IMR-90 (cell line): ENCODE results near the gene STYK1. TPM values are rescaled to one million over a fixed set of nuclear protein-coding genes. Genes with fewer than 3 reads are reported as not detected.
A peak's percentile ranks its signal among the peaks of the same experiment; 100 is the strongest.

ENCODE experiments used
- ATAC-seq: fragments of 200-7000 bp; cut with Tn5 transposase; 2 replicates; pipeline ENCODE4 v1.9.1; 2020; ENCODE audit warnings: low read depth, mild to moderate bottlenecking, moderate library complexity
- BruUV-seq: library from RNA; stranded (reverse); fragments of 400-500 nt; replicated peaks from 2 replicates; lab custom pipeline; 2021; lab: Mats Ljungman, UMichigan
- CTCF ChIA-PET: fragments of 300-600 bp; formaldehyde crosslinking; extraction: SDS; loops from one replicate; lab custom pipeline; 2021; ENCODE audit warnings: antibody characterized with exemption; lab: Yijun Ruan, JAX
- POLR2A ChIA-PET: fragments of 300-600 bp; sonication (Branson Sonifier 250); formaldehyde crosslinking; loops from one replicate; lab custom pipeline; 2022; ENCODE audit warnings: antibody characterized with exemption; ENCODE audit not compliant: unreplicated experiment; lab: Charles Lee
- DNase-seq: peaks from one replicate; pipeline ENCODE4 v3.0.0; 2013
- H2AFZ ChIP-seq: replicated peaks from 2 replicates; pipeline ENCODE3; 2013; ENCODE audit warnings: low read length, mild to moderate bottlenecking; ENCODE audit not compliant: poor library complexity
- H2AK5ac ChIP-seq: 2 replicates; pipeline ENCODE4 v1.6.1; 2013; ENCODE audit warnings: low read depth, low read length, inconsistent platforms
- H2AK9ac ChIP-seq: replicated peaks from 2 replicates; pipeline ENCODE3; 2013; ENCODE audit warnings: mild to moderate bottlenecking, low read depth, low read length, moderate library complexity; ENCODE audit not compliant: poor library complexity
- H2BK120ac ChIP-seq: 2 replicates; pipeline ENCODE4 v1.6.1; 2013; ENCODE audit warnings: low read depth, low read length, inconsistent platforms
- H2BK15ac ChIP-seq: 3 replicates; pipeline ENCODE4 v1.6.1; 2013; ENCODE audit warnings: low read depth, low read length, inconsistent platforms
- H2BK20ac ChIP-seq: 2 replicates; pipeline ENCODE4 v1.6.1; 2013; ENCODE audit warnings: low read depth, mild to moderate bottlenecking, inconsistent platforms, low read length, moderate library complexity
- H2BK5ac ChIP-seq: 2 replicates; pipeline ENCODE4 v1.6.1; 2013; ENCODE audit warnings: mild to moderate bottlenecking, low read depth, low read length, inconsistent platforms; ENCODE audit not compliant: poor library complexity, severe bottlenecking
- H3K14ac ChIP-seq: replicated peaks from 2 replicates; pipeline ENCODE4 v1.6.1; 2013; ENCODE audit warnings: low read depth, low read length, inconsistent platforms
- H3K18ac ChIP-seq: 2 replicates; pipeline ENCODE4 v1.6.1; 2013; ENCODE audit warnings: low read depth, low read length, control low read depth
- H3K23ac ChIP-seq: 2 replicates; pipeline ENCODE4 v1.6.1; 2013; ENCODE audit warnings: low read depth, low read length, inconsistent platforms
- H3K27ac ChIP-seq: 2 replicates; pipeline ENCODE4 v1.5.1; 2013; ENCODE audit warnings: mild to moderate bottlenecking, control low read depth, low read length; ENCODE audit not compliant: insufficient read depth
- H3K27me3 ChIP-seq: 2 replicates; pipeline ENCODE4 v1.6.1; 2013; ENCODE audit warnings: low read length; ENCODE audit not compliant: control insufficient read depth, insufficient read depth
- H3K36me3 ChIP-seq: 2 replicates; pipeline ENCODE4 v1.6.1; 2013; ENCODE audit warnings: low read length, mixed read lengths; ENCODE audit not compliant: control insufficient read depth, insufficient read depth
- H3K4ac ChIP-seq: 2 replicates; pipeline ENCODE4 v1.6.1; 2013; ENCODE audit warnings: low read depth, low read length, inconsistent platforms
- H3K4me1 ChIP-seq: 2 replicates; pipeline ENCODE4 v1.6.1; 2013; ENCODE audit warnings: low read length, mixed read lengths; ENCODE audit not compliant: control insufficient read depth, insufficient read depth
- H3K4me2 ChIP-seq: 2 replicates; pipeline ENCODE4 v1.6.1; 2013; ENCODE audit warnings: low read depth, mild to moderate bottlenecking, control low read depth, low read length, moderate library complexity
- H3K4me3 ChIP-seq: 2 replicates; pipeline ENCODE4 v1.5.1; 2013; ENCODE audit warnings: low read depth, mild to moderate bottlenecking, control low read depth, low read length, moderate library complexity; ENCODE audit not compliant: insufficient read depth
- H3K56ac ChIP-seq: 2 replicates; pipeline ENCODE4 v1.6.1; 2013; ENCODE audit warnings: low read length, inconsistent platforms; ENCODE audit not compliant: insufficient read depth; ENCODE audit errors: extremely low read depth
- H3K79me1 ChIP-seq, 2 experiments: 2 replicates each; pipeline ENCODE4 v1.6.1; 2013; ENCODE audit warnings: low read length in 2 of 2, inconsistent platforms in 1 of 2, low read depth in 1 of 2
- H3K9ac ChIP-seq: 2 replicates; pipeline ENCODE4 v1.6.1; 2013; ENCODE audit warnings: low read depth, low read length, control low read depth
- H3K9me1 ChIP-seq: 2 replicates; pipeline ENCODE4 v1.6.1; 2013; ENCODE audit warnings: low read length, inconsistent platforms; ENCODE audit not compliant: insufficient read depth
- H3K9me3 ChIP-seq: 2 replicates; pipeline ENCODE4 v1.6.1; 2013; ENCODE audit warnings: low read length; ENCODE audit not compliant: control insufficient read depth, insufficient read depth
- H4K20me1 ChIP-seq: 2 replicates; pipeline ENCODE4 v1.6.1; 2013; ENCODE audit warnings: low read length, inconsistent platforms; ENCODE audit not compliant: insufficient read depth
- H4K5ac ChIP-seq: 2 replicates; pipeline ENCODE4 v1.6.1; 2013; ENCODE audit warnings: mild to moderate bottlenecking, low read depth, low read length, control low read depth
- H4K8ac ChIP-seq, 2 experiments: 2 replicates each; pipeline ENCODE4 v1.6.1; 2013; ENCODE audit warnings: low read depth in 2 of 2, low read length in 2 of 2, control low read depth in 1 of 2, inconsistent platforms in 1 of 2
- H4K91ac ChIP-seq: 2 replicates; pipeline ENCODE4 v1.6.1; 2013; ENCODE audit warnings: low read depth, low read length, inconsistent platforms; ENCODE audit not compliant: insufficient read depth
- BHLHE40 ChIP-seq: fragments of 150-350 bp; IDR thresholded peaks from 2 replicates; pipeline ENCODE4 v1.6.1; 2016; ENCODE audit warnings: mild to moderate bottlenecking, low read depth, low read length
- CEBPB ChIP-seq: IDR thresholded peaks from 2 replicates; pipeline ENCODE4 v1.6.1; 2012; ENCODE audit warnings: low read depth, low read length, improper control_type of control experiment
- CHD1 ChIP-seq: IDR thresholded peaks from 2 replicates; pipeline ENCODE4 v1.6.1; 2012; ENCODE audit warnings: low read depth, low read length, improper control_type of control experiment
- CTCF ChIP-seq: conservative IDR thresholded peaks from 2 replicates; pipeline ENCODE4 v1.5.1; 2012; ENCODE audit warnings: mild to moderate bottlenecking, low read depth, low read length, improper control_type of control experiment
- ELK1 ChIP-seq: fragments of 150-350 bp; IDR thresholded peaks from 2 replicates; pipeline ENCODE4 v1.6.1; 2016; ENCODE audit warnings: low read depth, mild to moderate bottlenecking, low read length, moderate library complexity, borderline replicate concordance
- FOS ChIP-seq: fragments of 150-350 bp; IDR thresholded peaks from 2 replicates; pipeline ENCODE4 v1.6.1; 2016; ENCODE audit warnings: low read depth, low read length
- MAFK ChIP-seq: IDR thresholded peaks from 2 replicates; pipeline ENCODE4 v1.6.1; 2012; ENCODE audit warnings: low read depth, low read length, improper control_type of control experiment
- MAZ ChIP-seq: IDR thresholded peaks from 2 replicates; pipeline ENCODE4 v1.6.1; 2012; ENCODE audit warnings: low read depth, mild to moderate bottlenecking, low read length, improper control_type of control experiment, moderate library complexity, borderline replicate concordance
- MXI1 ChIP-seq: IDR thresholded peaks from 2 replicates; pipeline ENCODE4 v1.6.1; 2012; ENCODE audit warnings: low read depth, mild to moderate bottlenecking, low read length, moderate library complexity, borderline replicate concordance
- NFE2L2 ChIP-seq: fragments of 150-350 bp; IDR thresholded peaks from 2 replicates; pipeline ENCODE4 v1.6.1; 2016; ENCODE audit warnings: low read depth, mild to moderate bottlenecking, low read length
- POLR2A ChIP-seq: IDR thresholded peaks from 2 replicates; pipeline ENCODE4 v1.6.1; 2012; ENCODE audit warnings: mild to moderate bottlenecking, low read depth, low read length
- RAD21 ChIP-seq: IDR thresholded peaks from 2 replicates; pipeline ENCODE4 v1.6.1; 2012; ENCODE audit warnings: low read length, improper control_type of control experiment
- RCOR1 ChIP-seq: IDR thresholded peaks from 2 replicates; pipeline ENCODE4 v1.6.1; 2012; ENCODE audit warnings: mild to moderate bottlenecking, low read length, improper control_type of control experiment; ENCODE audit not compliant: insufficient replicate concordance
- RFX5 ChIP-seq: IDR thresholded peaks from 2 replicates; pipeline ENCODE4 v1.8.0; 2012; ENCODE audit warnings: low read depth, mild to moderate bottlenecking, low read length, moderate library complexity
- SMC3 ChIP-seq: fragments of 150-350 bp; IDR thresholded peaks from 2 replicates; pipeline ENCODE4 v1.6.1; 2016; ENCODE audit warnings: low read depth, mild to moderate bottlenecking, antibody characterized with exemption, low read length, moderate library complexity
- USF2 ChIP-seq: fragments of 150-350 bp; IDR thresholded peaks from 2 replicates; pipeline ENCODE4 v1.6.1; 2017; ENCODE audit warnings: mild to moderate bottlenecking, antibody characterized with exemption, low read length, low read depth
- WGBS, 2 experiments: methylation state at CpG; one replicate each; pipeline versions ENCODE4 v1.1.5 to v1.1.7; 2013; ENCODE audit warnings: missing lambda C conversion rate in 2 of 2; ENCODE audit not compliant: insufficient read length in 1 of 2; ENCODE audit errors: extremely low coverage in 2 of 2; 5-methylcytosine and 5-hydroxymethylcytosine counted together
- dilution Hi-C: fragments of 300-500 bp; cut with HindIII; formaldehyde crosslinking; loops from one replicate; pipeline ENCODE4 v1.14.3; 2018; ENCODE audit warnings: low sequenced_read_pairs; ENCODE audit not compliant: unreplicated experiment
- in situ Hi-C: fragments of 300-500 bp; cut with MboI; formaldehyde crosslinking; loops from 3 replicates; pipeline ENCODE4 v1.14.3; 2019; ENCODE audit warnings: low sequenced_read_pairs, inconsistent platforms, mixed read lengths
- intact Hi-C: fragments of 100-400 bp; cut with micrococcal nuclease; formaldehyde crosslinking; loops from 2 replicates; pipeline ENCODE4 v1.10.0; 2022
- polyA plus RNA-seq, 3 experiments: library from polyadenylated mRNA; depleted of rRNA; stranded (reverse); fragments of >200 nt; gene quantifications; 2 replicates each; pipeline ENCODE4 v1.2.3, GENCODE V29; 2012; ENCODE audit warnings: low replicate concordance in 1 of 3
- total RNA-seq: library from RNA; depleted of rRNA; stranded (reverse); fragments of >200 nt; gene quantifications from 2 replicates; pipeline ENCODE4 v1.2.3, GENCODE V29; 2012

The STYK1 gene
- total and polyA plus RNA-seq, 2 of the 4 experiments (the other 2 are of a cell fraction): 0.36 to 0.72 TPM

GRCh38 chr12:10612110-10612509, 61.7 kb downstream of the STYK1 start:
- Histone ChIP-seq H4K91ac (no peak overlapping the region), H3K4me2 (peak overlapping the region; percentile 100), H3K9me3 (no peaks in the 10 kb centered on the region), H2BK20ac (no peak overlapping the region), H3K27me3 (no peaks in the 10 kb centered on the region), H3K36me3 (peaks cover 3% of the 10 kb centered on the region), H4K20me1 (no peaks in the 10 kb centered on the region), H3K4me1 (peaks cover 5% of the 10 kb centered on the region), H4K5ac (no peak overlapping the region), H2BK15ac (no peak overlapping the region), H2AK5ac (peak overlapping the region; percentile 29; the same call in 1 of the 2 replicates), H4K8ac (no peak overlapping the region; a peak in 1 of 4 replicates), H3K18ac (no peak overlapping the region), H2AK9ac (no peak overlapping the region), H3K23ac (no peak overlapping the region), H3K4me3 (no peak overlapping the region), H3K14ac (no peak overlapping the region), H3K56ac (no peak overlapping the region), H3K27ac (no peak overlapping the region), H3K9ac (peak overlapping the region; percentile 11; the same call in 1 of the 2 replicates), H2AFZ (no peak overlapping the region), H2BK120ac (no peak overlapping the region), H2BK5ac (no peak overlapping the region), H3K9me1 (no peaks in the 10 kb centered on the region), H3K4ac (no peak overlapping the region), H3K79me1 (peaks cover 6 to 16% of the 10 kb centered on the region in 2 experiments; a peak in 3 of 4 replicates)
- intact Hi-C loops: loop anchor here (2.0 to 10.0 kb wide), 2 partner anchors 105 to 583 kb away; no protein-coding TSS in a partner anchor
- ChIA-PET CTCF (no interaction called here), POLR2A (no interaction called here)
- dilution Hi-C loops: no loop called here
- no CpG with 5 or more reads among the region's 6 CpGs for WGBS, 2 experiments
- no TSS peak for BruUV-seq
- in situ Hi-C loops: no loop called here
- no peak for TF ChIP-seq ELK1
- TF ChIP-seq USF2: no peak
- no peak for TF ChIP-seq MAZ
- TF ChIP-seq RFX5: no peak
- no peak for TF ChIP-seq CHD1
- TF ChIP-seq CTCF: no peak
- TF ChIP-seq FOS: no peak
- TF ChIP-seq RAD21: no peak
- TF ChIP-seq CEBPB: no peak
- TF ChIP-seq BHLHE40: no peak
- TF ChIP-seq SMC3: no peak
- no peak for TF ChIP-seq MAFK
- no peak for TF ChIP-seq MXI1
- no peak for TF ChIP-seq NFE2L2
- TF ChIP-seq POLR2A: no peak
- TF ChIP-seq RCOR1: no peak
- no peak for DNase-seq
- ATAC-seq: no peak
